NCI-H82 treated with DMSO at 0.1 percent for 48 hours (cell line): ENCODE data around the gene NOL7.
A peak's percentile ranks its signal among the peaks of the same experiment; 100 is the strongest.

Experiments used
- DNase-seq: peaks from one replicate; lab custom pipeline; 2025; ENCODE audit not compliant: unreplicated experiment; lab: John Stamatoyannopoulos, UW

NOL7 gene

GRCh38 chr6:13593720-13594119, 21.4 kb upstream of the NOL7 start:
- DNase-seq: no peak

- DNase-seq: no peak
Measured at GRCh38 chr6:13597073-13597472, 18.1 kb upstream of the NOL7 start.

- DNase-seq: no peak
Measured at GRCh38 chr6:13600036-13600435, 15.1 kb upstream of the NOL7 start.

- no peak for DNase-seq
Measured at GRCh38 chr6:13604135-13604534, 11.0 kb upstream of the NOL7 start.

GRCh38 chr6:13604546-13605416, 10.4 kb upstream of the NOL7 start:
- DNase-seq: no peak

- no peak for DNase-seq
Measured at GRCh38 chr6:13605634-13606033, 9.5 kb upstream of the NOL7 start.

- DNase-seq: no peak
Measured at GRCh38 chr6:13611715-13612114, 3.4 kb upstream of the NOL7 start.

GRCh38 chr6:13613029-13613594, 2.0 kb upstream of the NOL7 start:
- DNase-seq: no peak

GRCh38 chr6:13614126-13614925, 809 bp upstream of the NOL7 start:
- no peak for DNase-seq

GRCh38 chr6:13615792-13616120, 621 bp downstream of the NOL7 start:
- DNase-seq: no peak

GRCh38 chr6:13617066-13617465, 1.9 kb downstream of the NOL7 start:
- no peak for DNase-seq

- peak; percentile 7 for DNase-seq
Measured at GRCh38 chr6:13624871-13625288, 9.7 kb downstream of the NOL7 start.

GRCh38 chr6:13629459-13630116, 14.5 kb downstream of the NOL7 start:
- no peak for DNase-seq

GRCh38 chr6:13630499-13630898, 15.4 kb downstream of the NOL7 start:
- no peak for DNase-seq

- DNase-seq: no peak
Measured at GRCh38 chr6:13633343-13633742, 18.2 kb downstream of the NOL7 start.

GRCh38 chr6:13635948-13636658, 21.0 kb downstream of the NOL7 start:
- DNase-seq: no peak

GRCh38 chr6:13638014-13638413, 22.9 kb downstream of the NOL7 start:
- no peak for DNase-seq

- DNase-seq: no peak
Measured at GRCh38 chr6:13638626-13639025, 23.5 kb downstream of the NOL7 start.

GRCh38 chr6:13641315-13641714, 26.2 kb downstream of the NOL7 start:
- no peak for DNase-seq

- no peak for DNase-seq
Measured at GRCh38 chr6:13643125-13643524, 28.0 kb downstream of the NOL7 start.

- no peak for DNase-seq
Measured at GRCh38 chr6:13648850-13649249, 33.7 kb downstream of the NOL7 start.
